GM12878 (cell line): Measurements from ENCODE around the gene MAPK8. TPM values are rescaled to one million over a fixed set of nuclear protein-coding genes. Genes with fewer than 3 reads are reported as not detected.

Source experiments
- ATAC-seq: fragments of 200-7000 bp; cut with Tn5 transposase; 3 replicates; pipeline ENCODE4 v1.9.1; 2020; ENCODE audit warnings: mild to moderate bottlenecking, moderate library complexity
- BruUV-seq: library from RNA; stranded (reverse); fragments of 400-500 nt; replicated peaks from 2 replicates; lab custom pipeline; 2021; lab: Mats Ljungman, UMichigan
- CTCF ChIA-PET: fragments of 300-600 bp; sonication (Branson Sonifier 250); formaldehyde crosslinking; extraction: SDS; loops from one replicate; lab custom pipeline; 2021; ENCODE audit warnings: inconsistent platforms; lab: Yijun Ruan, JAX
- POLR2A ChIA-PET: fragments of 350-600 bp; formaldehyde crosslinking; extraction: SDS; loops from one replicate; lab custom pipeline; 2021; ENCODE audit warnings: inconsistent platforms; lab: Charles Lee
- RAD21 ChIA-PET: fragments of 300-600 bp; sonication (Branson Sonifier 250); formaldehyde crosslinking; loops from one replicate; lab custom pipeline; 2023; ENCODE audit warnings: antibody characterized with exemption; ENCODE audit not compliant: unreplicated experiment; lab: Charles Lee
- SMC1A ChIA-PET: fragments of 300-600 bp; sonication (Branson Sonifier 250); formaldehyde crosslinking; loops from one replicate; lab custom pipeline; 2023; ENCODE audit not compliant: unreplicated experiment, uncharacterized antibody; lab: Charles Lee
- DNase-seq: peaks from one replicate; pipeline ENCODE4 v3.0.0-alpha.2; 2011; ENCODE audit warnings: low read depth, low spot score
- FAIRE-seq: peaks from 3 replicates; lab custom pipeline; 2011; peaks lifted over from hg19 to GRCh38; lab: Jason Lieb, UNC
- H2AFZ ChIP-seq: 2 replicates; pipeline ENCODE4 v1.6.0; 2011; ENCODE audit warnings: low read depth, low read length, control low read depth; ENCODE audit not compliant: control insufficient read depth
- H3K27ac ChIP-seq: 2 replicates; pipeline ENCODE4 v1.5.1; 2011; ENCODE audit warnings: control low read depth; ENCODE audit not compliant: control insufficient read depth, insufficient read depth
- H3K27me3 ChIP-seq, 2 experiments: replicated peaks in 1 of 2; 2 replicates each; pipeline versions ENCODE4 v1.6.0 to v1.6.1; 2011; ENCODE audit warnings: low read length in 1 of 2; ENCODE audit not compliant: control insufficient read depth in 2 of 2, insufficient read depth in 2 of 2
- H3K36me3 ChIP-seq, 2 experiments: 2 replicates each; pipeline ENCODE4 v1.5.1; 2011; ENCODE audit warnings: low read length in 1 of 2; ENCODE audit not compliant: control insufficient read depth in 2 of 2, insufficient read depth in 2 of 2
- H3K4me1 ChIP-seq: 2 replicates; pipeline ENCODE4 v1.6.1; 2011; ENCODE audit warnings: mild to moderate bottlenecking, low read length, moderate library complexity, mixed read lengths; ENCODE audit not compliant: control insufficient read depth, insufficient read depth
- H3K4me2 ChIP-seq: 2 replicates; pipeline ENCODE4 v1.6.0; 2011; ENCODE audit warnings: control low read depth; ENCODE audit not compliant: control insufficient read depth, insufficient read depth
- H3K4me3 ChIP-seq: fragments of 200-600 bp; sonication (generic); 2 replicates; pipeline ENCODE4 v1.5.1; 2016
- H3K79me2 ChIP-seq: 2 replicates; pipeline ENCODE4 v1.6.0; 2011; ENCODE audit warnings: low read length; ENCODE audit not compliant: control insufficient read depth, insufficient read depth
- H3K9ac ChIP-seq: 2 replicates; pipeline ENCODE4 v1.8.0; 2011; ENCODE audit warnings: low read length, control low read depth, mixed read lengths; ENCODE audit not compliant: control insufficient read depth, insufficient read depth
- H3K9me3 ChIP-seq: replicated peaks from 3 replicates; pipeline ENCODE4 v1.5.1; 2011; ENCODE audit warnings: mild to moderate bottlenecking, low read length; ENCODE audit not compliant: control insufficient read depth, insufficient read depth
- H4K20me1 ChIP-seq: 2 replicates; pipeline ENCODE4 v1.6.0; 2011; ENCODE audit not compliant: control insufficient read depth, insufficient read depth
- HDAC6 ChIP-seq: fragments of 200-600 bp; sonication (generic); IDR thresholded peaks from one replicate; pipeline ENCODE4 v1.8.0; 2017; ENCODE audit warnings: antibody characterized with exemption; ENCODE audit not compliant: unreplicated experiment
- HSF1 ChIP-seq: fragments of 150-350 bp; IDR thresholded peaks from 2 replicates; pipeline ENCODE4 v1.6.1; 2014; ENCODE audit warnings: mild to moderate bottlenecking, low read depth, low read length
- RFX5 ChIP-seq: IDR thresholded peaks from 2 replicates; pipeline ENCODE4 v1.6.1; 2011; ENCODE audit warnings: low read depth, low read length, improper control_type of control experiment
- SMARCA5 ChIP-seq: fragments of 450-650 bp; IDR thresholded peaks from 2 replicates; pipeline ENCODE4 v1.6.1; 2017; ENCODE audit warnings: mild to moderate bottlenecking
- ZBED1 ChIP-seq: IDR thresholded peaks from 2 replicates; pipeline ENCODE4 v1.6.1; 2016; ENCODE audit warnings: borderline replicate concordance
- ZBTB40 ChIP-seq: fragments of 450-650 bp; IDR thresholded peaks from 2 replicates; pipeline ENCODE4 v1.6.1; 2016; ENCODE audit warnings: mild to moderate bottlenecking, moderate library complexity, borderline replicate concordance
- whole genome bisulfite sequencing: methylation state at CpG from one replicate; pipeline ENCODE4 v1.1.6; 2016; ENCODE audit warnings: low lambda C conversion rate; ENCODE audit not compliant: insufficient replicate concordance, insufficient coverage; ENCODE audit errors: missing lambda C conversion rate; 5-methylcytosine and 5-hydroxymethylcytosine counted together
- in situ Hi-C: fragments of 300-500 bp; cut with MboI; formaldehyde crosslinking; loops from 9 replicates; pipeline ENCODE4 v1.14.3; 2018; ENCODE audit warnings: mixed read lengths
- intact Hi-C: fragments of 100-400 bp; cut with micrococcal nuclease; formaldehyde crosslinking; loops from one replicate; pipeline ENCODE4 v1.14.2; 2022; ENCODE audit not compliant: unreplicated experiment
- polyA plus RNA-seq, 11 experiments: library from polyadenylated mRNA; depleted of rRNA in 4 of 11; unstranded in 6 of 11; stranded (reverse) in 5 of 11; fragments of >200 nt; fragmentation: Nextera tagmentation in 4 of 11; fragmentation: Illumina TruSeq in 1 of 11; extraction: Ambion mirVana in 4 of 11; extraction: Trizol in 1 of 11; gene quantifications; 1 replicate in 1 of 11; 2 replicates in 10 of 11; pipeline versions ENCODE4 v1.2.1 to v1.2.3, GENCODE V29; 2011 to 2016; ENCODE audit warnings: inconsistent platforms in 2 of 11, missing spikeins in 2 of 11, low read depth in 1 of 11
- total RNA-seq, 4 experiments: library from RNA; depleted of rRNA in 3 of 4; stranded (reverse); fragments of >200 nt in 3 of 4; fragmentation: Illumina TruSeq in 1 of 4; extraction: Trizol in 1 of 4; gene quantifications; 2 replicates each; pipeline versions ENCODE4 v1.2.1 to v1.2.3, GENCODE V29; 2013 to 2021

Gene MAPK8
- total and polyA plus RNA-seq, 10 of the 15 experiments (the other 5 are each of a cell fraction or from before 2014, with no cell fraction given): 3.9 to 102 (median 40.0) TPM

GRCh38 chr10:48462482-48463020 is 156.1 kb downstream of the MAPK8 start:
- Histone ChIP-seq H3K4me1 (no peaks in the 10 kb centered on the region), H3K9me3 (no peaks in the 10 kb centered on the region), H3K4me3 (no peak overlapping the region), H3K79me2 (no peaks in the 10 kb centered on the region), H3K4me2 (no peak overlapping the region), H3K36me3 (no peaks in the 10 kb centered on the region), H4K20me1 (no peaks in the 10 kb centered on the region), H2AFZ (no peak overlapping the region), H3K27ac (no peak overlapping the region), H3K27me3 (no peaks in the 10 kb centered on the region), H3K9ac (no peak overlapping the region)
- intact Hi-C loops: no loop called here
- no peak for ATAC-seq
- no TSS peak for BruUV-seq
- no peak for DNase-seq
- POLR2A ChIA-PET: no interaction called here
- 10% methylated on average over 5 of the region's 5 CpGs for WGBS
- RAD21 ChIA-PET: interaction anchor here (0.8 kb wide), 1 partner anchor 194 kb away, joined by 4 read pairs; no protein-coding TSS in a partner anchor
- SMC1A ChIA-PET: no interaction called here
- CTCF ChIA-PET: no interaction called here
- TF ChIP-seq ZBTB40 (no peak), HSF1 (no peak), SMARCA5 (no peak), RFX5 (no peak), ZBED1 (no peak), HDAC6 (no peak)
- FAIRE-seq: no peak
- in situ Hi-C loops: no loop called here
